BJ (cell line): Measurements from ENCODE around the gene SPRED1. TPM values are rescaled to one million over a fixed set of nuclear protein-coding genes. Genes with fewer than 3 reads are reported as not detected.

Experiments used
- CTCF ChIA-PET: fragments of 350-600 bp; formaldehyde crosslinking; extraction: SDS; loops from one replicate; lab custom pipeline; 2021; ENCODE audit warnings: antibody characterized with exemption, inconsistent platforms; lab: Yijun Ruan, JAX
- POLR2A ChIA-PET: fragments of 300-600 bp; sonication (Branson Sonifier 250); formaldehyde crosslinking; extraction: SDS; loops from one replicate; lab custom pipeline; 2021; ENCODE audit warnings: antibody characterized with exemption; lab: Charles Lee
- DNase-seq: peaks from one replicate; pipeline ENCODE4 v3.0.0-alpha.2; 2011; ENCODE audit warnings: low read depth
- H3K27me3 ChIP-seq: 2 replicates; pipeline ENCODE4 v1.6.0; 2011; ENCODE audit warnings: low read length; ENCODE audit not compliant: control insufficient read depth, insufficient read depth
- H3K36me3 ChIP-seq: 2 replicates; pipeline ENCODE4 v1.5.1; 2011; ENCODE audit warnings: low read length; ENCODE audit not compliant: control insufficient read depth, insufficient read depth
- H3K4me3 ChIP-seq: 2 replicates; pipeline ENCODE4 v1.5.1; 2011; ENCODE audit warnings: low read depth, mild to moderate bottlenecking, control low read depth, low read length
- CTCF ChIP-seq: IDR thresholded peaks from 2 replicates; pipeline ENCODE4 v1.5.1; 2011; ENCODE audit warnings: low read depth, mild to moderate bottlenecking, control low read depth, inconsistent platforms, low read length, moderate library complexity; ENCODE audit not compliant: insufficient read depth
- polyA plus RNA-seq: library from polyadenylated mRNA; depleted of rRNA; stranded (reverse); fragments of >200 nt; gene quantifications from 2 replicates; pipeline ENCODE4 v1.2.3, GENCODE V29; 2011

Gene SPRED1
- polyA plus RNA-seq, 1 experiment = 5.2 TPM

- no peak for DNase-seq
- H3K27me3 ChIP-seq = no peaks in the 10 kb centered on the region
- ChIA-PET POLR2A (no interaction called here), CTCF (no interaction called here)
- TF ChIP-seq CTCF = no peak
- no peaks in the 10 kb centered on the region for H3K36me3 ChIP-seq
- no peak overlapping the region for H3K4me3 ChIP-seq
These were observed 67.5 kb downstream of the SPRED1 start for GRCh38 chr15:38320181-38320580.

GRCh38 chr15:38320866-38321265, 68.2 kb downstream of the SPRED1 start:
- ChIA-PET CTCF (no interaction called here), POLR2A (no interaction called here)
- Histone ChIP-seq H3K36me3 (no peaks in the 10 kb centered on the region), H3K27me3 (no peaks in the 10 kb centered on the region), H3K4me3 (no peak overlapping the region)
- DNase-seq = no peak
- TF ChIP-seq CTCF = no peak

- CTCF ChIA-PET = interaction anchor here (0.5 kb wide), 1 partner anchor 25 kb away, joined by 3 read pairs; no protein-coding TSS in a partner anchor
- Histone ChIP-seq H3K4me3 (no peak overlapping the region), H3K27me3 (no peaks in the 10 kb centered on the region), H3K36me3 (peaks cover 2% of the 10 kb centered on the region; the same call in 1 of the 2 replicates)
- TF ChIP-seq CTCF = no peak
- POLR2A ChIA-PET = no interaction called here
- DNase-seq = no peak
These were observed 71.3 kb downstream of the SPRED1 start for GRCh38 chr15:38323895-38324294.

- Histone ChIP-seq H3K4me3 (no peak overlapping the region), H3K36me3 (peaks cover 2% of the 10 kb centered on the region; the same call in 1 of the 2 replicates), H3K27me3 (no peaks in the 10 kb centered on the region)
- no peak for TF ChIP-seq CTCF
- DNase-seq = no peak
- POLR2A ChIA-PET = no interaction called here
- CTCF ChIA-PET = no interaction called here
These were observed 72.5 kb downstream of the SPRED1 start for GRCh38 chr15:38324939-38325647.

GRCh38 chr15:38325648-38325990, 73.0 kb downstream of the SPRED1 start:
- CTCF ChIA-PET = no interaction called here

More at GRCh38 chr15:38325648-38325990, 73.0 kb downstream of the SPRED1 start:
- H3K27me3 ChIP-seq = no peaks in the 10 kb centered on the region
- no peak for TF ChIP-seq CTCF
- H3K4me3 ChIP-seq = no peak overlapping the region
- peaks cover 2% of the 10 kb centered on the region; the same call in 1 of the 2 replicates for H3K36me3 ChIP-seq
- no peak for DNase-seq
- POLR2A ChIA-PET = no interaction called here
